ENCODE measurements around the gene ZNF618. TPM values are rescaled to one million over a fixed set of nuclear protein-coding genes. Genes with fewer than 3 reads are reported as not detected.

The ZNF618 gene
- total RNA-seq, 1 donor from 2014 or later = 0.25 TPM

- Mint-ChIP-seq H3K36me3 (ENCODE audit: low read depth) (no peaks in the 10 kb centered on the region), H3K27me3 (ENCODE audit: low read depth) (peaks cover 12% of the 10 kb centered on the region), H3K4me3 (ENCODE audit: low read depth) (no peak overlapping the region), H3K9me3 (no peaks in the 10 kb centered on the region), H3K27ac (no peak overlapping the region), H3K4me1 (ENCODE audit: low read depth) (no peaks in the 10 kb centered on the region)
- intact Hi-C loops (cut with micrococcal nuclease) = no loop called here
- no peak for DNase-seq (ENCODE audit: low spot score)
Measured at GRCh38 chr9:113903514-113904077, 27.5 kb downstream of the ZNF618 start.

- intact Hi-C loops (cut with micrococcal nuclease) = no loop called here
- no peaks in the 10 kb centered on the region for H3K36me3 Mint-ChIP-seq (ENCODE audit: low read depth)
- H3K4me3 Mint-ChIP-seq (ENCODE audit: low read depth) = no peak overlapping the region
- no peak for DNase-seq (ENCODE audit: low spot score)
- peaks cover 12% of the 10 kb centered on the region for H3K27me3 Mint-ChIP-seq (ENCODE audit: low read depth)
- H3K9me3 Mint-ChIP-seq = no peaks in the 10 kb centered on the region
- H3K27ac Mint-ChIP-seq = no peak overlapping the region
- H3K4me1 Mint-ChIP-seq (ENCODE audit: low read depth) = no peaks in the 10 kb centered on the region
Measured at GRCh38 chr9:113906411-113907110, 30.5 kb downstream of the ZNF618 start.

- H3K36me3 Mint-ChIP-seq (ENCODE audit: low read depth) = no peaks in the 10 kb centered on the region
- H3K4me1 Mint-ChIP-seq (ENCODE audit: low read depth) = no peaks in the 10 kb centered on the region
- no peak overlapping the region for H3K27ac Mint-ChIP-seq
- peaks cover 12% of the 10 kb centered on the region for H3K27me3 Mint-ChIP-seq (ENCODE audit: low read depth)
- DNase-seq (ENCODE audit: low spot score) = no peak
- no peaks in the 10 kb centered on the region for H3K9me3 Mint-ChIP-seq
- no peak overlapping the region for H3K4me3 Mint-ChIP-seq (ENCODE audit: low read depth)
- intact Hi-C loops (cut with micrococcal nuclease) = no loop called here
Measured at GRCh38 chr9:113907282-113907681, 31.2 kb downstream of the ZNF618 start.

GRCh38 chr9:113909421-113909820 is 33.3 kb downstream of the ZNF618 start:
- Mint-ChIP-seq H3K4me3 (ENCODE audit: low read depth) (no peak overlapping the region), H3K4me1 (ENCODE audit: low read depth) (no peaks in the 10 kb centered on the region), H3K27ac (no peak overlapping the region), H3K27me3 (ENCODE audit: low read depth) (peaks cover 2% of the 10 kb centered on the region), H3K36me3 (ENCODE audit: low read depth) (no peaks in the 10 kb centered on the region), H3K9me3 (no peaks in the 10 kb centered on the region)
- no peak for DNase-seq (ENCODE audit: low spot score)
- intact Hi-C loops (cut with micrococcal nuclease) = no loop called here

- H3K4me1 Mint-ChIP-seq (ENCODE audit: low read depth) = no peaks in the 10 kb centered on the region
- no peak for DNase-seq (ENCODE audit: low spot score)
- H3K27ac Mint-ChIP-seq = no peak overlapping the region
- no peaks in the 10 kb centered on the region for H3K27me3 Mint-ChIP-seq (ENCODE audit: low read depth)
- no peak overlapping the region for H3K4me3 Mint-ChIP-seq (ENCODE audit: low read depth)
- intact Hi-C loops (cut with micrococcal nuclease) = no loop called here
- no peaks in the 10 kb centered on the region for H3K36me3 Mint-ChIP-seq (ENCODE audit: low read depth)
- H3K9me3 Mint-ChIP-seq = no peaks in the 10 kb centered on the region
Measured at GRCh38 chr9:113910036-113910639, 34.0 kb downstream of the ZNF618 start.

- Mint-ChIP-seq H3K36me3 (ENCODE audit: low read depth) (no peaks in the 10 kb centered on the region), H3K27me3 (ENCODE audit: low read depth) (no peaks in the 10 kb centered on the region), H3K27ac (no peak overlapping the region), H3K9me3 (no peaks in the 10 kb centered on the region), H3K4me1 (ENCODE audit: low read depth) (no peaks in the 10 kb centered on the region), H3K4me3 (ENCODE audit: low read depth) (no peak overlapping the region)
- DNase-seq (ENCODE audit: low spot score) = no peak
- intact Hi-C loops (cut with micrococcal nuclease) = no loop called here
Measured at GRCh38 chr9:113911850-113912557, 35.9 kb downstream of the ZNF618 start.

GRCh38 chr9:113912816-113913215 is 36.7 kb downstream of the ZNF618 start:
- Mint-ChIP-seq H3K36me3 (ENCODE audit: low read depth) (no peaks in the 10 kb centered on the region), H3K9me3 (no peaks in the 10 kb centered on the region), H3K27me3 (ENCODE audit: low read depth) (no peaks in the 10 kb centered on the region), H3K27ac (no peak overlapping the region), H3K4me1 (ENCODE audit: low read depth) (no peaks in the 10 kb centered on the region), H3K4me3 (ENCODE audit: low read depth) (no peak overlapping the region)
- intact Hi-C loops (cut with micrococcal nuclease) = no loop called here
- no peak for DNase-seq (ENCODE audit: low spot score)

GRCh38 chr9:113913426-113914195 is 37.5 kb downstream of the ZNF618 start:
- no peaks in the 10 kb centered on the region for H3K9me3 Mint-ChIP-seq
- H3K36me3 Mint-ChIP-seq (ENCODE audit: low read depth) = no peaks in the 10 kb centered on the region
- no peak for DNase-seq (ENCODE audit: low spot score)
- H3K4me3 Mint-ChIP-seq (ENCODE audit: low read depth) = no peak overlapping the region
- no peaks in the 10 kb centered on the region for H3K4me1 Mint-ChIP-seq (ENCODE audit: low read depth)
- no peak overlapping the region for H3K27ac Mint-ChIP-seq
- H3K27me3 Mint-ChIP-seq (ENCODE audit: low read depth) = no peaks in the 10 kb centered on the region
- intact Hi-C loops (cut with micrococcal nuclease) = no loop called here

GRCh38 chr9:113914517-113914916 is 38.4 kb downstream of the ZNF618 start:
- Mint-ChIP-seq H3K4me1 (ENCODE audit: low read depth) (no peaks in the 10 kb centered on the region), H3K4me3 (ENCODE audit: low read depth) (no peak overlapping the region), H3K27me3 (ENCODE audit: low read depth) (no peaks in the 10 kb centered on the region), H3K27ac (no peak overlapping the region), H3K9me3 (no peaks in the 10 kb centered on the region), H3K36me3 (ENCODE audit: low read depth) (no peaks in the 10 kb centered on the region)
- intact Hi-C loops (cut with micrococcal nuclease) = no loop called here
- DNase-seq (ENCODE audit: low spot score) = no peak

- intact Hi-C loops (cut with micrococcal nuclease) = no loop called here
- no peak for DNase-seq (ENCODE audit: low spot score)
- Mint-ChIP-seq H3K36me3 (ENCODE audit: low read depth) (no peaks in the 10 kb centered on the region), H3K9me3 (no peaks in the 10 kb centered on the region), H3K4me3 (ENCODE audit: low read depth) (no peak overlapping the region), H3K27ac (no peak overlapping the region), H3K27me3 (ENCODE audit: low read depth) (no peaks in the 10 kb centered on the region), H3K4me1 (ENCODE audit: low read depth) (no peaks in the 10 kb centered on the region)
Measured at GRCh38 chr9:113915817-113916434, 39.8 kb downstream of the ZNF618 start.

- Mint-ChIP-seq H3K27me3 (ENCODE audit: low read depth) (no peaks in the 10 kb centered on the region), H3K36me3 (ENCODE audit: low read depth) (no peaks in the 10 kb centered on the region), H3K4me1 (ENCODE audit: low read depth) (no peaks in the 10 kb centered on the region), H3K4me3 (ENCODE audit: low read depth) (no peak overlapping the region), H3K9me3 (no peaks in the 10 kb centered on the region), H3K27ac (no peak overlapping the region)
- DNase-seq (ENCODE audit: low spot score) = no peak
- intact Hi-C loops (cut with micrococcal nuclease) = no loop called here
Measured at GRCh38 chr9:113916931-113917330, 40.8 kb downstream of the ZNF618 start.

- H3K4me3 Mint-ChIP-seq (ENCODE audit: low read depth) = no peak overlapping the region
- H3K27ac Mint-ChIP-seq = no peak overlapping the region
- H3K27me3 Mint-ChIP-seq (ENCODE audit: low read depth) = no peaks in the 10 kb centered on the region
- intact Hi-C loops (cut with micrococcal nuclease) = no loop called here
- H3K9me3 Mint-ChIP-seq = no peaks in the 10 kb centered on the region
- H3K36me3 Mint-ChIP-seq (ENCODE audit: low read depth) = no peaks in the 10 kb centered on the region
- DNase-seq (ENCODE audit: low spot score) = no peak
- peaks cover 2% of the 10 kb centered on the region for H3K4me1 Mint-ChIP-seq (ENCODE audit: low read depth)
Measured at GRCh38 chr9:113918697-113919350, 42.7 kb downstream of the ZNF618 start.

Data from activated T-helper 2 cell treated with anti-CD3 and anti-CD28 coated beads, Interferon-gamma antibody, Interleukin-2, Interleukin-4, amounts not matched to agents 10 μg/mL and 5 μg/mL and 100 μg/mL, durations not matched to agents 14 hours and 24 hours and 36 hours (primary cell).